Measurements from ENCODE around the gene SEPTIN1.
A peak's percentile ranks its signal among the peaks of the same experiment; 100 is the strongest.
"Not testable (repeated sequence)": the region's sequence is repeated elsewhere in the genome, so short reads cannot be mapped to it uniquely, and the experiment has no call there.

Gene SEPTIN1

GRCh38 chr16:30342751-30343490, 39.4 kb downstream of the SEPTIN1 start:
- Histone ChIP-seq H3K36me3 (ENCODE audit: insufficient read depth, insufficient read length, low read length) (peaks cover 9% of the 10 kb centered on the region), H3K27me3 (ENCODE audit: insufficient read depth, insufficient read length) (no peaks in the 10 kb centered on the region), H3K4me1 (ENCODE audit: insufficient read depth, insufficient read length) (no peaks in the 10 kb centered on the region), H3K9me3 (ENCODE audit: insufficient read depth, low read length) (no peaks in the 10 kb centered on the region), H3K4me3 (ENCODE audit: insufficient read length, low read depth) (no peak overlapping the region), H3K9ac (ENCODE audit: insufficient read length, low read depth) (no peak overlapping the region)
- no peak for DNase-seq (ENCODE audit: low read depth, low spot score)
- no peak for TF ChIP-seq YY1 (IDR thresholded peaks at IDR 0.05; ENCODE audit: insufficient read depth, insufficient read length)
- TF ChIP-seq SUZ12 (IDR thresholded peaks at IDR 0.05; ENCODE audit: extremely low read depth, insufficient read depth, insufficient read length), result no peak

- not testable (repeated sequence) for H3K4me3 ChIP-seq (ENCODE audit: insufficient read length, low read depth); DNase-seq (ENCODE audit: low read depth, low spot score); H3K9ac ChIP-seq (ENCODE audit: insufficient read length, low read depth); H3K4me1 ChIP-seq (ENCODE audit: insufficient read depth, insufficient read length); H3K9me3 ChIP-seq (ENCODE audit: insufficient read depth, low read length); H3K27me3 ChIP-seq (ENCODE audit: insufficient read depth, insufficient read length); H3K36me3 ChIP-seq (ENCODE audit: insufficient read depth, insufficient read length, low read length)
Measured at GRCh38 chr16:30341971-30342370, 40.4 kb downstream of the SEPTIN1 start.

DNA sequence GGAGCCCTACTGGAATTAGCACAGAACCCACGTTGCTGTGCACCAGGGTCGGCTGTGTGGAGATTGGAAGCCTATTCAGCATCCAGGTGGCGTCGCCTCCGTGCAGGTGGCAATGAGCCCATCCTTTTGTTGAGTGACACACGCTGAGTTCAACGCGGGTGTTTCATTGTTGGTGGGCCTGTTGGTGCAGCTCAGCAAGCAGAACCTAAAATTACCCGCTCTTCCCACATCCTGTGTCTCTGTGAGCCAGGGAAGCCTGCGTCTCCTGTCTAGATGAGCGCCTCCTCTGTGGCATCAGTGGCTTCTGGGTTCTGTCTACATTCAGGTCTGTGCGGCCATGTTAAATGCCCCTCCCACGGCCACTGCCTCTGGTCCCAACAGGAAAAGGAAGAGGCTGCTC, 41.7 kb downstream of the SEPTIN1 start:
- Histone ChIP-seq H3K4me3 (ENCODE audit: insufficient read length, low read depth) (no peak overlapping the region), H3K9me3 (ENCODE audit: insufficient read depth, low read length) (no peaks in the 10 kb centered on the region), H3K27me3 (ENCODE audit: insufficient read depth, insufficient read length) (no peaks in the 10 kb centered on the region), H3K9ac (ENCODE audit: insufficient read length, low read depth) (no peak overlapping the region), H3K4me1 (ENCODE audit: insufficient read depth, insufficient read length) (peaks cover 4% of the 10 kb centered on the region), H3K36me3 (ENCODE audit: insufficient read depth, insufficient read length, low read length) (peaks cover 9% of the 10 kb centered on the region)
- no peak for DNase-seq (ENCODE audit: low read depth, low spot score)
- TF ChIP-seq SUZ12 (IDR thresholded peaks at IDR 0.05; ENCODE audit: extremely low read depth, insufficient read depth, insufficient read length), result no peak
- no peak for TF ChIP-seq ZNF274 (IDR thresholded peaks at IDR 0.05; ENCODE audit: low read depth, low read length)
- TF ChIP-seq YY1 (IDR thresholded peaks at IDR 0.05; ENCODE audit: insufficient read depth, insufficient read length), result no peak

- H3K27me3 ChIP-seq (ENCODE audit: insufficient read depth, insufficient read length); H3K4me1 ChIP-seq (ENCODE audit: insufficient read depth, insufficient read length); H3K9me3 ChIP-seq (ENCODE audit: insufficient read depth, low read length); H3K36me3 ChIP-seq (ENCODE audit: insufficient read depth, insufficient read length, low read length); DNase-seq (ENCODE audit: low read depth, low spot score); H3K9ac ChIP-seq (ENCODE audit: insufficient read length, low read depth); H3K4me3 ChIP-seq (ENCODE audit: insufficient read length, low read depth): not testable (repeated sequence)
Measured at GRCh38 chr16:30338715-30339114, 43.6 kb downstream of the SEPTIN1 start.

- H3K9ac ChIP-seq (ENCODE audit: insufficient read length, low read depth); H3K27me3 ChIP-seq (ENCODE audit: insufficient read depth, insufficient read length); H3K36me3 ChIP-seq (ENCODE audit: insufficient read depth, insufficient read length, low read length); H3K9me3 ChIP-seq (ENCODE audit: insufficient read depth, low read length); H3K4me1 ChIP-seq (ENCODE audit: insufficient read depth, insufficient read length); H3K4me3 ChIP-seq (ENCODE audit: insufficient read length, low read depth); DNase-seq (ENCODE audit: low read depth, low spot score): not testable (repeated sequence)
Measured at GRCh38 chr16:30337964-30338357, 44.4 kb downstream of the SEPTIN1 start.

GRCh38 chr16:30335598-30336474, 46.5 kb downstream of the SEPTIN1 start:
- Histone ChIP-seq H3K9ac (ENCODE audit: insufficient read length, low read depth) (no peak overlapping the region), H3K36me3 (ENCODE audit: insufficient read depth, insufficient read length, low read length) (peaks cover 5% of the 10 kb centered on the region), H3K4me1 (ENCODE audit: insufficient read depth, insufficient read length) (peaks cover 5% of the 10 kb centered on the region), H3K9me3 (ENCODE audit: insufficient read depth, low read length) (no peaks in the 10 kb centered on the region), H3K27me3 (ENCODE audit: insufficient read depth, insufficient read length) (no peaks in the 10 kb centered on the region), H3K4me3 (ENCODE audit: insufficient read length, low read depth) (peak overlapping the region; percentile 5)
- TF ChIP-seq ZNF274 (IDR thresholded peaks at IDR 0.05; ENCODE audit: low read depth, low read length), result no peak
- no peak for TF ChIP-seq SUZ12 (IDR thresholded peaks at IDR 0.05; ENCODE audit: extremely low read depth, insufficient read depth, insufficient read length)
- no peak for TF ChIP-seq YY1 (IDR thresholded peaks at IDR 0.05; ENCODE audit: insufficient read depth, insufficient read length)
- DNase-seq (ENCODE audit: low read depth, low spot score), result no peak

- not testable (repeated sequence) for H3K36me3 ChIP-seq (ENCODE audit: insufficient read depth, insufficient read length, low read length); H3K9me3 ChIP-seq (ENCODE audit: insufficient read depth, low read length); H3K4me1 ChIP-seq (ENCODE audit: insufficient read depth, insufficient read length); H3K27me3 ChIP-seq (ENCODE audit: insufficient read depth, insufficient read length)
- peak; percentile 65 for DNase-seq (ENCODE audit: low read depth, low spot score)
- Histone ChIP-seq H3K4me3 (ENCODE audit: insufficient read length, low read depth) (peak overlapping the region; percentile 86), H3K9ac (ENCODE audit: insufficient read length, low read depth) (peak overlapping the region; percentile 95)
Measured at GRCh38 chr16:30335028-30335597, 47.2 kb downstream of the SEPTIN1 start.

- H3K36me3 ChIP-seq (ENCODE audit: insufficient read depth, insufficient read length, low read length); H3K27me3 ChIP-seq (ENCODE audit: insufficient read depth, insufficient read length); H3K4me1 ChIP-seq (ENCODE audit: insufficient read depth, insufficient read length); H3K9me3 ChIP-seq (ENCODE audit: insufficient read depth, low read length); H3K9ac ChIP-seq (ENCODE audit: insufficient read length, low read depth): not testable (repeated sequence)
- peak overlapping the region; percentile 86 for H3K4me3 ChIP-seq (ENCODE audit: insufficient read length, low read depth)
- DNase-seq (ENCODE audit: low read depth, low spot score), result peak; percentile 56
Measured at GRCh38 chr16:30334473-30334989, 47.8 kb downstream of the SEPTIN1 start.

Data from NT2/D1 (cell line).